GM10266 (cell line): ENCODE data around the gene MUC5AC.
"Not testable (repeated sequence)": the region's sequence is repeated elsewhere in the genome, so short reads cannot be mapped to it uniquely, and the experiment has no call there.

Experiments
- DNase-seq: peaks from one replicate; pipeline ENCODE4 v3.0.0; 2012; ENCODE audit errors: extremely low spot score
- TF ChIP-seq, protein P1 (sequence below): IDR thresholded peaks from 2 replicates; pipeline ENCODE4 v1.5.1; 2012; ENCODE audit warnings: mild to moderate bottlenecking, low read depth; ENCODE audit not compliant: control insufficient read depth, insufficient read depth; ENCODE audit errors: missing control alignments

The MUC5AC gene

GRCh38 chr11:1240771-1241170, 83.0 kb downstream of the MUC5AC start:
- TF ChIP-seq, protein P1, sequence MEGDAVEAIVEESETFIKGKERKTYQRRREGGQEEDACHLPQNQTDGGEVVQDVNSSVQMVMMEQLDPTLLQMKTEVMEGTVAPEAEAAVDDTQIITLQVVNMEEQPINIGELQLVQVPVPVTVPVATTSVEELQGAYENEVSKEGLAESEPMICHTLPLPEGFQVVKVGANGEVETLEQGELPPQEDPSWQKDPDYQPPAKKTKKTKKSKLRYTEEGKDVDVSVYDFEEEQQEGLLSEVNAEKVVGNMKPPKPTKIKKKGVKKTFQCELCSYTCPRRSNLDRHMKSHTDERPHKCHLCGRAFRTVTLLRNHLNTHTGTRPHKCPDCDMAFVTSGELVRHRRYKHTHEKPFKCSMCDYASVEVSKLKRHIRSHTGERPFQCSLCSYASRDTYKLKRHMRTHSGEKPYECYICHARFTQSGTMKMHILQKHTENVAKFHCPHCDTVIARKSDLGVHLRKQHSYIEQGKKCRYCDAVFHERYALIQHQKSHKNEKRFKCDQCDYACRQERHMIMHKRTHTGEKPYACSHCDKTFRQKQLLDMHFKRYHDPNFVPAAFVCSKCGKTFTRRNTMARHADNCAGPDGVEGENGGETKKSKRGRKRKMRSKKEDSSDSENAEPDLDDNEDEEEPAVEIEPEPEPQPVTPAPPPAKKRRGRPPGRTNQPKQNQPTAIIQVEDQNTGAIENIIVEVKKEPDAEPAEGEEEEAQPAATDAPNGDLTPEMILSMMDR, result no peak
- DNase-seq, result no peak

DNA sequence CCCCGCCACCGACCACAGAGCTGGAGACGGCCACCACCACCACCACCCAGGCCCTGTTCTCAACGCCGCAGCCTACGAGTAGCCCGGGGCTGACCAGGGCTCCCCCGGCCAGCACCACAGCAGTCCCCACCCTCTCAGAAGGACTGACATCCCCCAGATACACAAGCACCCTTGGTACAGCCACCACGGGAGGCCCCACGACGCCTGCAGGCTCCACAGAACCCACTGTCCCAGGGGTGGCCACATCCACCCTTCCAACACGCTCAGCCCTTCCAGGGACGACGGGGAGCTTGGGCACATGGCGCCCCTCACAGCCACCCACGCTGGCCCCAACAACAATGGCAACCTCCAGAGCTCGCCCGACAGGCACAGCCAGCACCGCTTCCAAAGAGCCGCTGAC, 84.0 kb downstream of the MUC5AC start:
- no peak for DNase-seq

GRCh38 chr11:1242289-1242688, 84.5 kb downstream of the MUC5AC start:
- TF ChIP-seq, protein P1, result no peak

More for the DNA sequence above, 84.0 kb downstream of the MUC5AC start:
- TF ChIP-seq, protein P1, result no peak

DNA sequence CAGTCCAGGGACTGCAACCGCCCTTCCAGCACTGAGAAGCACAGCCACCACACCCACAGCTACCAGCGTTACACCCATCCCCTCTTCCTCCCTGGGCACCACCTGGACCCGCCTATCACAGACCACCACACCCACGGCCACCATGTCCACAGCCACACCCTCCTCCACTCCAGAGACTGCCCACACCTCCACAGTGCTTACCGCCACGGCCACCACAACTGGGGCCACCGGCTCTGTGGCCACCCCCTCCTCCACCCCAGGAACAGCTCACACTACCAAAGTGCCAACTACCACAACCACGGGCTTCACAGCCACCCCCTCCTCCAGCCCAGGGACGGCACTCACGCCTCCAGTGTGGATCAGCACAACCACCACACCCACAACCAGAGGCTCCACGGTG, 85.0 kb downstream of the MUC5AC start:
- DNase-seq, result not testable (repeated sequence)

More at GRCh38 chr11:1242289-1242688, 84.5 kb downstream of the MUC5AC start:
- DNase-seq, result no peak

- not testable (repeated sequence) for DNase-seq
These were observed 85.8 kb downstream of the MUC5AC start for GRCh38 chr11:1243521-1243920.

DNA sequence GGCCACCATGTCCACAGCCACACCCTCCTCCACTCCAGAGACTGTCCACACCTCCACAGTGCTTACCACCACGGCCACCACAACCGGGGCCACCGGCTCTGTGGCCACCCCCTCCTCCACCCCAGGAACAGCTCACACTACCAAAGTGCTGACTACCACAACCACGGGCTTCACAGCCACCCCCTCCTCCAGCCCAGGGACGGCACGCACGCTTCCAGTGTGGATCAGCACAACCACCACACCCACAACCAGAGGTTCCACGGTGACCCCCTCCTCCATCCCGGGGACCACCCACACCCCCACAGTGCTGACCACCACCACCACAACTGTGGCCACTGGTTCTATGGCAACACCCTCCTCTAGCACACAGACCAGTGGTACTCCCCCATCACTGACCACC, 86.8 kb downstream of the MUC5AC start:
- DNase-seq, result not testable (repeated sequence)

- not testable (repeated sequence) for DNase-seq
These were observed 88.0 kb downstream of the MUC5AC start for GRCh38 chr11:1245717-1246116.

- not testable (repeated sequence) for DNase-seq
These were observed 88.5 kb downstream of the MUC5AC start for GRCh38 chr11:1246301-1246700.

GRCh38 chr11:1247026-1247425, 89.3 kb downstream of the MUC5AC start:
- DNase-seq, result not testable (repeated sequence)

GRCh38 chr11:1248951-1249350, 91.2 kb downstream of the MUC5AC start:
- not testable (repeated sequence) for DNase-seq

GRCh38 chr11:1250411-1250810, 92.7 kb downstream of the MUC5AC start:
- DNase-seq, result not testable (repeated sequence)
